GM10248 (cell line): ENCODE results near the gene GORAB.

ENCODE experiments used
- CTCF ChIA-PET: fragments of 300-600 bp; sonication (Branson Sonifier 250); formaldehyde crosslinking; extraction: SDS; loops from one replicate; lab custom pipeline; 2021; ENCODE audit warnings: antibody characterized with exemption; lab: Yijun Ruan, JAX
- POLR2A ChIA-PET: fragments of 350-650 bp; sonication (Branson Sonifier 250); formaldehyde crosslinking; extraction: SDS; loops from one replicate; lab custom pipeline; 2020; ENCODE audit warnings: antibody characterized with exemption; lab: Yijun Ruan, JAX
- DNase-seq: peaks from one replicate; pipeline ENCODE4 v3.0.0; 2012; ENCODE audit errors: extremely low spot score
- CTCF ChIP-seq: IDR thresholded peaks from 2 replicates; pipeline ENCODE4 v1.5.1; 2012; ENCODE audit warnings: mild to moderate bottlenecking, low read depth; ENCODE audit errors: extremely low read depth, missing control alignments, control extremely low read depth

GORAB gene

GRCh38 chr1:170531758-170532657, at the start of gene GORAB:
Gene GORAB, plus strand, starts transcription at chr1:170532166. Its CDS starts 58 bp downstream, at chr1:170532224.
- CTCF ChIA-PET, result interaction anchor here (1.0 to 1.3 kb wide), 4 partner anchors 10 to 613 kb away, joined by 3 to 4 read pairs (median 3); no protein-coding TSS in a partner anchor
- POLR2A ChIA-PET, result interaction anchor here (0.7 to 1.0 kb wide), 2 partner anchors 11 to 639 kb away, joined by 3 read pairs; no protein-coding TSS in a partner anchor
- DNase-seq, result peak; percentile 92
- no peak for TF ChIP-seq CTCF

- TF ChIP-seq CTCF, result no peak
- CTCF ChIA-PET, result interaction anchor here (1.2 to 1.5 kb wide), 2 partner anchors 9 to 12 kb away, joined by 3 to 5 read pairs; no protein-coding TSS in a partner anchor
- POLR2A ChIA-PET, result no interaction called here
- no peak for DNase-seq
Observed at GRCh38 chr1:170483051-170483450, 48.9 kb upstream of the GORAB start.

GRCh38 chr1:170487503-170487902, 44.5 kb upstream of the GORAB start:
- CTCF ChIA-PET, result interaction anchor here (1.1 kb wide), 1 partner anchor 199 kb away, joined by 4 read pairs; no protein-coding TSS in a partner anchor

GRCh38 chr1:170491291-170491690, 40.7 kb upstream of the GORAB start:
- ChIA-PET POLR2A (no interaction called here), CTCF (interaction anchor here (1.7 kb wide), 1 partner anchor 10 kb away, joined by 4 read pairs; no protein-coding TSS in a partner anchor)
- TF ChIP-seq CTCF, result no peak
- DNase-seq, result no peak

More at GRCh38 chr1:170487503-170487902, 44.5 kb upstream of the GORAB start:
- no peak for DNase-seq
- POLR2A ChIA-PET, result no interaction called here
- TF ChIP-seq CTCF, result no peak

- ChIA-PET CTCF (no interaction called here), POLR2A (no interaction called here)
- no peak for TF ChIP-seq CTCF
- no peak for DNase-seq
Observed at GRCh38 chr1:170494369-170494768, 37.6 kb upstream of the GORAB start.

- no peak for DNase-seq
- POLR2A ChIA-PET, result no interaction called here
- CTCF ChIA-PET, result interaction anchor here (0.7 kb wide), 1 partner anchor 12 kb away, joined by 3 read pairs; no protein-coding TSS in a partner anchor
- TF ChIP-seq CTCF, result no peak
Observed at GRCh38 chr1:170495006-170495405, 37.0 kb upstream of the GORAB start.
